ENCODE data around the gene UBP1.
A peak's percentile ranks its signal among the peaks of the same experiment; 100 is the strongest.
"Not testable (repeated sequence)": the region's sequence is repeated elsewhere in the genome, so short reads cannot be mapped to it uniquely, and the experiment has no call there.

Gene UBP1

GRCh38 chr3:33433843-33434242, 6.4 kb downstream of the UBP1 start:
- no peak for DNase-seq (ENCODE audit: low read depth in 3 of 3)

- DNase-seq (ENCODE audit: low read depth in 3 of 3), result no peak
Observed at GRCh38 chr3:33430571-33430970, 9.6 kb downstream of the UBP1 start.

DNA sequence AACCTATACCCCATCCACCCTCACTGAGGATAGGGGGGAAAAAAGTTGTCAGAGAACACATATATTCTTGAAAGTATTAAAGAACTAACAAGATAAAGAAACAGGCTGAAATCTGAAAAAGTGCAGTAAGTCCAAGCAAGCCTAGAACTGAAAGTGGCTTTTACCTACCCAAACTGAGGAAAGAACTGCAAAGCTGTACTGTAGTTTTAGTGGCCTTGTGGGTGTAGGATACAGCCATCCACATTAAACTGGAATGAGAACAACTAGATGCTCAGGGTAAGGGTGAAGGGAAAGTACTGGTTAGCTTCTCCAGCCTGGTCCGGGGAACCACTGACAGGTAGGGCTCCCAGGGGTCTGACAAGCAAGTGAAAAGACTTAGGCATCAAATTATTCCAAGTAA, 10.1 kb downstream of the UBP1 start:
- no peak for DNase-seq (ENCODE audit: low read depth in 3 of 3)

DNA sequence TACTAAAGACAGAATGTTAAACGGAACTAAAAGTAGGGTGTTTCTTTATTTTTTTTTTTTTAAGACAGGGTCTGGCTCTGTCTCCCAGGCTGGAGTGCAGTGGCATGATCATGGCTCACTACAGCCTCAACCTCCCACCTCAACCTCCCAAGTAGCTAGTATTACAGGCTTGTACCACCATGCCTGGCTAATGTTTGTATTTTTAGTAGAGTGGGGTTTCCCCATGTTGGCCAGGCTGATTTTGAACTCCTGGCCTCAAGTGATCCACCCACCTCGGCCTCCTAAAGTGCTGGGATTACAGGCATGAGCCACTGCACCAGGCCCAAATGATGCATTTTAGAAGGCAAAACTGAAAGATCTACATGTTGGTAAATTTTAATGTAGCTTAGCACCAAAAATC, 10.9 kb downstream of the UBP1 start:
- DNase-seq (ENCODE audit: low read depth in 3 of 3), result not testable (repeated sequence)

GRCh38 chr3:33428734-33429133, 11.5 kb downstream of the UBP1 start:
- DNase-seq (ENCODE audit: low read depth in 3 of 3), result no peak

DNA sequence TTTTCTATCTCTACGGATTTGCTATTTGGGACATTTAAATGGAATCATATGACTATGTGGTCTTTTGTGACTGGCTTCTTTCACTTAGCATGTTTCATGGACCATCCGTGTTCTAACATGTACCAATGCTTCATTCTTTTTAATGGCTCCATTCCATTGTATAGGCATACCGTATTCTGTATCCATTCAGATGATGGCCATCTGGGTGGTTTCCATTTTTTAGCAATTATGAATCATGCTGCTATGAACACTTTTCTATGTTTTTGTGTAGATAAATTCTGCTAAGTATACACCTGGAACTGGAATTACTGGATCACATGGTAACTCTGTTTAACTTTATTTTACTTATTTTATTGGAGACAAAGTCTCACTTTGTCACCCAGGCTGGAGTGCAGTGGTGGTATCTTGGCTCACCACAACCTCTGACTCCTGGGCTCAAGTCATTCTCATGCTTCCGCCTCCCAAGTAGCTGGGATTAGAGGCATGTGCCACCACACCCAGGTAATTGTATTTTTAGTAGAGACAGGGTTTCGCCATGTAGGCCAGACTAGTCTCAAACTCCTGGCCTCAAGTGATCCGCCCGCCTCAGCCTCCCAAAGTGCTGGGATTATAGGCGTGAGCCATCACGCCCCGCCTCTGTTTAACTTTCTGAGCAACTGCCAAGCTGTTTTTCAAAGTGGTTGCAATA, 13.4 kb downstream of the UBP1 start:
- DNase-seq (ENCODE audit: low read depth in 3 of 3), result no peak

DNA sequence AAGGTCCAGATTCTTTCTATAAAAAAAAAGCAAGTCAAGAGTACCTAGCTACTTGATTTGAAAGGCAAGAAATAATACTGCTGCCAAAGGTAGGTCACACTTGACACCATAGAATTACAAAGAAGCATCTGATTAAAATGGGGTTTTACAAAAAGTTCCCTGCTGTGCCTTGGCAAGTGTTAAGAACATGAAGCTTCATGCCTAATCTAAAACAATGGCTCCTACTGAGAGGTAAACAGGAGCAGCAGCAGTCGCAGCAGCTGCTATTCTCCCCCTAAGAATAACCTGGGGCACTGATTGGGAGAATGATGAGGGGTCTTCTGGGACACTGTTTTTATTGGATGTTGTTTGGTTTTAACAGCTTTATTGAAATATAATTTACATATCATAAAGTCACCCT, 14.1 kb downstream of the UBP1 start:
- DNase-seq (ENCODE audit: low read depth in 3 of 3), result no peak

DNA sequence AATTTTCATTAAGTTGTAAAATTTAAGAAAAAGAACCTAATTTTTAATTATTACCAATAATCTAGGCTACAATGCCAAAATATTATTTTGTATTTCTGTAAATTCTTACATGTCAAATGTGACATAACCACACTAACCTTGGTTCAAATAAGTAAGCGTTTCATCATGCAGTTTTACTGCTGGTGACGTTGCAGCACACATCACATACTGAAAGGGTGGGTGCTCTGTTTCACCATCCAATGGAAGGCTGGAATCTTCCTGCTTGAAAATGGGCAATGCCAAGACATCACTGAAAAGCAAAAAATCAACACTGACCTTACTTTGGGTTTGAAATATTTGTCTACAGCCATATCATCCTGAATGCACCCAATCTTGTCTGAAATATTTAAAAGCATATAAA, 14.8 kb downstream of the UBP1 start:
- DNase-seq (ENCODE audit: low read depth in 3 of 3), result no peak

DNA sequence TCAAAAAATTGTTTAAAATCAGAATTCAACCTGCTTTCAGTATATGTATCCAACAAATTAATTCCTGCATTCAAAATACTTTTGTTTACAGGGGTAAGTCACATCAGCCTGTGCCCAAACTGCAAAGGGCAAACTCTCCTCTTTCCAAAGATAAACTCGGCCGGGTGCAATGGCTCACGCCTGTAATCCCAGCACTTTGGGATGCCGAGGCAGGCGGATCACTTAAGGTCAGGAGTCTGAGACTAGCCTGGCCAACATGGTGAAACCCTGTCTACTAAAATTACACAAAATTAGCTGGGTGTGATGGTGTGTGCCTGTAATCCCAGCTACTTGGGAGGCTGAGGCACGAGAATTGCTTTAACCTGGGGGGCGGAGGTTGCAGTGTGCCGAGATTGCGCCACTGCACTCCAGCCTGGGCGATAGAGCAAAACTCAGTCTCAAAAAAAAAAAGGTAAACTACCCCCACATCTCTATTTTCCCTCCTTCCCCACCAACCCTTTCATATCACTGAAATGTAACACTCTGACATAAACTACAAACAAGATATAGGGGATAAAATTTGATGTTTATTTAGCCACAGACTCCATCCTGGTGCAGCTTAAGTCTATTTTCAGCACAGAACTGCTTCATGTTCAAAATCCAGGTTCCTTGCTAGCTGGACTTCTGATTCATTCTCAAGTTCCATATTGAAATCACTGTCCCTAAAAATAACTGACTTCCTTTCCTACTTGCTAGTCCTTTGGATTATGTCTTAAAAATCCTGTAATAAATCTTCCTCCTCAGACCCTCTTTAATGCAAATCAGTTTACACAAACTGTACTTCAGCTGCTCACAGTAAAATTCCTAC, 15.4 kb downstream of the UBP1 start:
- no peak for DNase-seq (ENCODE audit: low read depth in 3 of 3)

DNA sequence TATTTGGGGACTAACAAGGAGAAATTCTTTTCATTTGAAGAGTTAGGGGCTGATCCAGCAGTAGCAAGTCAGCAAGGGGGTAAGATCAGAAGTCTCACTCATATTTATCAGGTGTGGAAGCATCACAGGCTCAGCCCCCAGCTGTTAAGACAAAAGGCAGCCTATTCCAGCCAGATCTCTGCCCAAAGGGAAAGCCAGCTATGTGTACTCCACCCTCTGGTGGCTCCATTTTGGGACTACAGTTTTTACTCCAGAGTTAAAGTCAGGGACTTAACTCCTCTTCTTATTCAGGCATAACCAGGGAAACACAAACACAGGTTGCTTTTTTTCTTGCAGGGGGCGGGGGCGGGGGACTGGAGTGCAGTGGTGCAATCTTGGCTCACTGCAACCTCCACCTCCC, 19.2 kb downstream of the UBP1 start:
- DNase-seq (ENCODE audit: low read depth in 3 of 3), result no peak

- DNase-seq (ENCODE audit: low read depth in 3 of 3), result no peak
Observed at GRCh38 chr3:33419948-33420347, 20.3 kb downstream of the UBP1 start.

GRCh38 chr3:33417066-33417673, 23.0 kb downstream of the UBP1 start:
- peak in 1 of 3 donors; percentile 46 for DNase-seq (ENCODE audit: low read depth in 3 of 3)

DNA sequence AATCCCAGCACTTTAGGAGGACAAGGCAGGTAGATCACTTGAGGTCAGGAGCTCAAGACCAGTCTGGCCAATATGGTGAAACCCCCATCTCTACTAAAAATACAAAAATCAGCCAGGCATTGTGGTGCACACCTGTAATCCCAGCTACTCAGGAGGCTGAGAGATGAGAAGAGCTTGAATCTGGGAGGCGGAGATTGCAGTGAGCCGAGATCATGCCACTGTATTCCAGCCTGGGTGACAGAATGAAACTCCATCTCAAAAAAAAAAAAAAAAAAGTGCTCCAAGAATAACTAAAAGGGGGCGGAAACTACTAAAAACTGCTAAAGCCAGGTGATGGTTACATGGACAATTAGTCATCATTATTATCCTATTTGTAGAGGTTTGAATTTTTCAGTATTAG, 29.4 kb downstream of the UBP1 start:
- DNase-seq (ENCODE audit: low read depth in 3 of 3), result not testable (repeated sequence)

DNA sequence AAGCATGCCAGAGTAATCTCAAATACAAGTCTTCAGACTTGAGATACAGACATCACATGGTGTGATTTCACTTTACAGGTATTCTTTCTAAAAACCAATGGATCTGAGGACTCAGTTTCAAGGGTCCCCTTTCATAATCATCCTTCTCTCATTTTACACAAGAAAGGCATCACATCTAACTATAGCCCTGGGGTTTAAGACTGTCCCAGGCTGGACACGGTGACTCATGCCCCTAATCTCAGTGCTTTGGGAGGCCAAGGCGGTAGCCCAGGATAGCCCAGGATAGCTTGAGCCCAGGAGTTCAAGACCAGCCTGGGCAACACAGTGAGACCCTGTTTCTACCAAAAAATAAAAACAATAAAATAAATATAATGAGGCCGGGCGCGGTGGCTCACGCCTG, 36.4 kb downstream of the UBP1 start:
- no peak for DNase-seq (ENCODE audit: low read depth in 3 of 3)

DNA sequence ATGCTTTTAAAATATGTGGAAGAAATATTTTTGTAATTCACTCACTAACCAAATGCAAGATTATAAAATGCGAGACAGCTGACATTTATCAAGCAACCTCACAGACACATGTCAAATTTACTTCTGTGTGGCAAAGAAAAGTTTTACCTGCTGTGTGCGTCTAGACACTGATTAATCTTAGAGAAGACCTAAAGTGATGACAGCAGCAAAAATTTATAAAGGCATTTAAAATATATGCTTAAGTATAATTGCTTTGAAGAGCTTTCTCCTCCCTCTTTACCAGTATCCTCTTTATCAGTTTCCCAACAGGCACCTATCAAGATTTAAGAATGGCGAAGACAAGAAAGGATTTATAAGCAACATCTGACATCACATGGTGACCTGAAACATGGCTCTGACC, 37.3 kb downstream of the UBP1 start:
- no peak for DNase-seq (ENCODE audit: low read depth in 3 of 3)

DNA sequence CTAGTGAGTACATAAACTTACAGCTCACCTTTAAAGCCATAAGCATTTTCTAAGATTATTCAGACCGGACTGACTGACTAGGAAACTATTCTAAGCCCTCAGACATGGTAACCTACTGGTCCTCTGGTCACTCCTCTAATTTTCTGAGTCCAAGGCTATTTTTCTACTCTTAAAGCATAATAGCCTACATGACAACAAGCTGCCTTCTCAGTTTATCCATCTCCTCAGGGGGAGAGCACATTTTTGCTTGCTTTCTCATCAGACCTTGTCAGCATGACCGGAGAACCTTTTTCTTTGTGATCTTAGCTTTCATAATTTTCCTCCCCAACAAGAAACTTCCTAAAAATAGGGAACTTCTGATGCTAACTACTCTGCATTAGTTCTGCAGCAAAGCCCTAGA, 38.4 kb downstream of the UBP1 start:
- no peak for DNase-seq (ENCODE audit: low read depth in 3 of 3)

DNA sequence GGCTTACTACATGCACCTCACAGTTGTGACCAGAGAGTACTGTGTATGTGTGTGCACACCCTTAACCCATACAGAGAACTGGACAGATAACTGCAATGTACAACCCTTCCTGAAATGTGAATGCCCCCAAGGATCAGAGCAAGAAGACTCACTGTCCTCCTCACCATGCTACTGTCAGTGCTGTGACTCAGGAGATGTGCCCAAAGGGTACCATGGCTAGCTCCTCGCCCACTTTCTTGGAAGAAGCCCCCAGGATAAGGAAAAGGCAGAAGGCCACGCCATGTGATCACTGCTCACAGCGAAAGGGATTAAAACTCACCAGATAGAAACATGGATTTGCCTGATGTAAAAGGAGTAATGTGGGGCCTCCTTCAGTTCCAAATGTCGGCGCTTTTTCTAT, 41.8 kb downstream of the UBP1 start:
- no peak for DNase-seq (ENCODE audit: low read depth in 3 of 3)

DNA sequence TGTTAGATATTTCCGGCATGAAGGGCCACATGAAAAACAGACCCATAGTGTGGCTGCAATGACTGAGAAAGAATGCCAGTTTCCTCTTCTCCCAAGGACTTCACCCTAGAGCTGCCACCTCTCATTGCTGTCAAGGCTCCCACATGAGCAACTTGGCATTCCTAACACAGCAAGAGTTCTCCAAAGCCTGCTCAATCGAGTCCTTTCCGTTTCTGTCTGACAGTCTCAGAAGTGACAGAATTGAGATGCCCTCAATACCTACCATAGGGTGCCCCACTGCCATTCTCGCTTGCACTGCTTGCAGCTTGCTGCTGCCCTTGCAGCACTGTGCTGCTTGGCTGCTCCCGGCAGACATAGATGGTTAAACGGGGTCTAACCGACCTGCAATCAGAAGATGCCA, 44.3 kb downstream of the UBP1 start:
- DNase-seq (ENCODE audit: low read depth in 3 of 3), result no peak

- no peak for DNase-seq (ENCODE audit: low read depth in 3 of 3)
Observed at GRCh38 chr3:33394403-33395054, 45.7 kb downstream of the UBP1 start.

DNA sequence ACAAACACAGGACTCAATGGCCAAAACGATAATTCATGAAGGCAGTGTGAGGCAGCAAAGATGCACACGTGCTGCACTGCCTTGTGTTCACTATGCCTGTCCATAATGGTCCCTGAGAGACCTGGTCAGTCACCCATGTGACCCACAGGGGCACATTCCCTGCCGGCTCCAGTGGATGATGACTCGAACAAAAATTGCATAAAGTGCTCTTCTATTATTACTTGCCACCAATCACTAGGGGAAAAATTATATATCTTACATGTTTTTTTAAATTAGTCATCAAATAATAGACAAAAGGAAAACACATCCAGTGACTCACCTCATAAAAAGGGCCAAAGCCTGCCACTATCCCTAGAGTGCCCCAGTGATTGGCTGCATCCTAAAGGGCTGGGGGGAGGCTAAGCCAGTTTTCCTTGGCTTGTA, 47.5 kb downstream of the UBP1 start:
- DNase-seq (ENCODE audit: low read depth in 3 of 3), result no peak

- DNase-seq (ENCODE audit: low read depth in 3 of 3), result no peak
Observed at GRCh38 chr3:33392144-33392543, 48.1 kb downstream of the UBP1 start.

DNA sequence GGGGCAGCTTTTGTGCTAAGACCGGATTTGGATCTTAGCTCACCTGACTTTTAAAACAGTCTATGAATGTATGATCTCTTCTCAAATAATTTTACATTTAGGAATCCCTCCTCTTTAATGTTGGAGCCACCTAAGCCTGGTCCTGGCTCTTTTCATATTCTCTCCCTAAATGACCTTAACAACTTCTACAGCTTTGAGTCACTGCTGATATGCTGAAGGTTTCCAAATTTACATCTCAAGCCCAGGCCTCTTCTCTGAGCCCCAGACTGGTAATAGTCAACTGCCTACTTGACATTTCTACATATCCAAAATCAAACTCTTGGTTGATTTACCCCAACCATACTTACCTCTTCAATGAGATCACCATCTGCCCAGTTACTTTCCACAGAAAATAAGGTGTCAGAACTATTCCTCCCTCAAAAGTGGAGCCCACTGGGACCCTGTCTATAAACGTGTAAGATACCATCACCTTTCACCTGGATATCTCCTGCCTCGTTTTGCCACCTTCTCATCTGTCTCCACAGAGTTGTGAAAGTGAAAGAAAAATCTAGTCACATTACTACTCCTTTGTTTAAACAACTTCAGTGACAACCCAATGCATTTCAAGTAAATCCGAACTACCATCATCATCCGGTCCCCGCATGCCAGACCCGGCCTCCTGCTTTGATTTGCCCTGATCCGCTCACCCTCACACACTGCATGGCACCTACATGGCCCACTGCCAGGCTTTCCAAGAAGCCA, 48.8 kb downstream of the UBP1 start:
- DNase-seq (ENCODE audit: low read depth in 3 of 3), result no peak

All from stimulated activated CD4-positive, alpha-beta T cell treated with anti-CD3 and anti-CD28 coated beads, TNF-alpha, amount 100 ng/mL, for 48 hours (primary cell).